Keratinocyte (primary cell): Measurements from ENCODE around the gene ZNF219. TPM values are rescaled to one million over a fixed set of nuclear protein-coding genes. Genes with fewer than 3 reads are reported as not detected.

ENCODE experiments used
- DNase-seq: peaks from one replicate; pipeline ENCODE4 v3.0.0-alpha.2; 2011; ENCODE audit warnings: low read depth, missing footprints, low spot score
- FAIRE-seq: peaks from 2 replicates; lab custom pipeline; 2011; peaks lifted over from hg19 to GRCh38; lab: Jason Lieb, UNC
- H2AFZ ChIP-seq: 2 replicates; pipeline ENCODE4 v1.6.0; 2012; ENCODE audit warnings: low read length, control low read depth, inconsistent platforms; ENCODE audit not compliant: control insufficient read depth
- H3K27ac ChIP-seq: 2 replicates; pipeline ENCODE4 v1.5.1; 2011; ENCODE audit warnings: low read length; ENCODE audit not compliant: control insufficient read depth, insufficient read depth
- H3K27me3 ChIP-seq: 3 replicates; pipeline ENCODE4 v1.6.0; 2011; ENCODE audit warnings: low read length; ENCODE audit not compliant: control insufficient read depth, insufficient read depth; ENCODE audit errors: extremely low read depth
- H3K36me3 ChIP-seq, 2 experiments: 2 replicates in 1 of 2; 3 replicates in 1 of 2; pipeline ENCODE4 v1.5.1; 2011; ENCODE audit warnings: low read length in 2 of 2, mild to moderate bottlenecking in 1 of 2; ENCODE audit not compliant: control insufficient read depth in 2 of 2, insufficient read depth in 2 of 2; ENCODE audit errors: extremely low read depth in 1 of 2
- H3K4me1 ChIP-seq: 3 replicates; pipeline ENCODE4 v1.5.1; 2011; ENCODE audit warnings: low read length; ENCODE audit not compliant: control insufficient read depth, insufficient read depth; ENCODE audit errors: extremely low read depth
- H3K4me2 ChIP-seq: 3 replicates; pipeline ENCODE4 v1.6.0; 2011; ENCODE audit warnings: low read depth, low read length; ENCODE audit not compliant: control insufficient read depth, insufficient read depth; ENCODE audit errors: extremely low read depth
- H3K4me3 ChIP-seq, 3 experiments: fragments of 200-600 bp in 1 of 3; sonication (generic) in 1 of 3; 2 replicates in 2 of 3; 3 replicates in 1 of 3; pipeline ENCODE4 v1.5.1; 2011 to 2016; ENCODE audit warnings: low read length in 3 of 3, mild to moderate bottlenecking in 3 of 3, control low read depth in 2 of 3, inconsistent platforms in 1 of 3, low read depth in 1 of 3, mixed read lengths in 1 of 3, mixed run types in 1 of 3, moderate library complexity in 1 of 3; ENCODE audit not compliant: control insufficient read depth in 2 of 3, insufficient read depth in 2 of 3; ENCODE audit errors: extremely low read depth in 1 of 3
- H3K79me2 ChIP-seq: 2 replicates; pipeline ENCODE4 v1.6.0; 2012; ENCODE audit warnings: low read length; ENCODE audit not compliant: control insufficient read depth, insufficient read depth
- H3K9ac ChIP-seq: 3 replicates; pipeline ENCODE4 v1.6.0; 2011; ENCODE audit warnings: low read length; ENCODE audit not compliant: control insufficient read depth, insufficient read depth; ENCODE audit errors: extremely low read depth
- H3K9me1 ChIP-seq: 3 replicates; pipeline ENCODE4 v1.6.0; 2011; ENCODE audit warnings: low read length; ENCODE audit not compliant: control insufficient read depth, insufficient read depth; ENCODE audit errors: extremely low read depth
- H3K9me3 ChIP-seq: 2 replicates; pipeline ENCODE4 v1.5.1; 2012; ENCODE audit warnings: low read depth, low read length; ENCODE audit not compliant: control insufficient read depth
- H4K20me1 ChIP-seq: 3 replicates; pipeline ENCODE4 v1.6.0; 2011; ENCODE audit warnings: low read length; ENCODE audit not compliant: control insufficient read depth, insufficient read depth; ENCODE audit errors: extremely low read depth
- EZH2 ChIP-seq: IDR thresholded peaks from one replicate; pipeline ENCODE4 v1.6.1; 2012; ENCODE audit warnings: inconsistent platforms, mild to moderate bottlenecking, low read length, moderate library complexity
- dilution Hi-C: fragments of 300-500 bp; cut with MboI; formaldehyde crosslinking; loops from one replicate; pipeline ENCODE4 v1.7.0; 2020; ENCODE audit warnings: low sequenced_read_pairs; ENCODE audit not compliant: extremely low pct_ligation_motif_present
- polyA plus RNA-seq, 5 experiments: library from polyadenylated mRNA; depleted of rRNA in 3 of 5; stranded (reverse) in 3 of 5; stranded (forward) in 1 of 5; unstranded in 1 of 5; fragments of >200 nt; gene quantifications; 1 replicate in 1 of 5; 2 replicates in 3 of 5; 3 replicates in 1 of 5; pipeline versions ENCODE4 v1.2.1 to v1.2.3, GENCODE V29; 2011 to 2012; ENCODE audit warnings: missing spikeins in 2 of 5, low read depth in 1 of 5, low replicate concordance in 1 of 5
- TF ChIP-seq, protein P1 (sequence below), 3 experiments: IDR thresholded peaks in 1 of 3; conservative IDR thresholded peaks in 1 of 3; optimal IDR thresholded peaks in 1 of 3; 2 replicates in 2 of 3; 3 replicates in 1 of 3; pipeline versions ENCODE3 to v1.5.1; 2011; ENCODE audit warnings: low read length in 3 of 3, mild to moderate bottlenecking in 3 of 3, moderate library complexity in 2 of 3, control low read depth in 1 of 3, inconsistent platforms in 1 of 3; ENCODE audit not compliant: insufficient read depth in 2 of 3; ENCODE audit errors: extremely low read depth in 1 of 3

The ZNF219 gene
- polyA plus RNA-seq, 1 donor (not counting 4 experiments of a cell fraction or from before 2014, with no cell fraction given), result 23.1 TPM

- FAIRE-seq (no peak), DNase-seq (no peak)
- Histone ChIP-seq H2AFZ (no peak overlapping the region), H3K9me1 (peaks cover 3% of the 10 kb centered on the region), H3K79me2 (no peaks in the 10 kb centered on the region), H3K27me3 (no peaks in the 10 kb centered on the region), H3K27ac (no peak overlapping the region), H4K20me1 (no peaks in the 10 kb centered on the region), H3K4me2 (no peak overlapping the region), H3K9ac (no peak overlapping the region), H3K4me3 (no peak overlapping the region), H3K9me3 (no peaks in the 10 kb centered on the region), H3K4me1 (peaks cover 17% of the 10 kb centered on the region), H3K36me3 (peaks cover 1 to 12% of the 10 kb centered on the region in 2 experiments)
- dilution Hi-C loops, result no loop called here
- TF ChIP-seq, protein P1, sequence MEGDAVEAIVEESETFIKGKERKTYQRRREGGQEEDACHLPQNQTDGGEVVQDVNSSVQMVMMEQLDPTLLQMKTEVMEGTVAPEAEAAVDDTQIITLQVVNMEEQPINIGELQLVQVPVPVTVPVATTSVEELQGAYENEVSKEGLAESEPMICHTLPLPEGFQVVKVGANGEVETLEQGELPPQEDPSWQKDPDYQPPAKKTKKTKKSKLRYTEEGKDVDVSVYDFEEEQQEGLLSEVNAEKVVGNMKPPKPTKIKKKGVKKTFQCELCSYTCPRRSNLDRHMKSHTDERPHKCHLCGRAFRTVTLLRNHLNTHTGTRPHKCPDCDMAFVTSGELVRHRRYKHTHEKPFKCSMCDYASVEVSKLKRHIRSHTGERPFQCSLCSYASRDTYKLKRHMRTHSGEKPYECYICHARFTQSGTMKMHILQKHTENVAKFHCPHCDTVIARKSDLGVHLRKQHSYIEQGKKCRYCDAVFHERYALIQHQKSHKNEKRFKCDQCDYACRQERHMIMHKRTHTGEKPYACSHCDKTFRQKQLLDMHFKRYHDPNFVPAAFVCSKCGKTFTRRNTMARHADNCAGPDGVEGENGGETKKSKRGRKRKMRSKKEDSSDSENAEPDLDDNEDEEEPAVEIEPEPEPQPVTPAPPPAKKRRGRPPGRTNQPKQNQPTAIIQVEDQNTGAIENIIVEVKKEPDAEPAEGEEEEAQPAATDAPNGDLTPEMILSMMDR (optimal IDR thresholded peaks at IDR 0.05 in 1 of 3, IDR thresholded peaks at IDR 0.05 in 1 of 3, conservative IDR thresholded peaks at IDR 0.05 in 1 of 3; ENCODE audit: extremely low read depth in 1 of 3, insufficient read depth in 2 of 3, low read length in 3 of 3), result no peak
- TF ChIP-seq EZH2, result no peak
Observed at GRCh38 chr14:21083565-21084325, 14.7 kb downstream of the ZNF219 start.

- no peak for FAIRE-seq
Observed at GRCh38 chr14:21081521-21082142, 16.8 kb downstream of the ZNF219 start.

More at GRCh38 chr14:21081521-21082142, 16.8 kb downstream of the ZNF219 start:
- no peaks in the 10 kb centered on the region for H4K20me1 ChIP-seq
- no peaks in the 10 kb centered on the region for H3K79me2 ChIP-seq
- TF ChIP-seq EZH2, result no peak
- TF ChIP-seq, protein P1 (optimal IDR thresholded peaks at IDR 0.05 in 1 of 3, IDR thresholded peaks at IDR 0.05 in 1 of 3, conservative IDR thresholded peaks at IDR 0.05 in 1 of 3; ENCODE audit: extremely low read depth in 1 of 3, insufficient read depth in 2 of 3, low read length in 3 of 3), result no peak
- H3K4me3 ChIP-seq, result no peak overlapping the region
- DNase-seq, result no peak
- dilution Hi-C loops, result no loop called here
- H3K27ac ChIP-seq, result no peak overlapping the region
- H3K27me3 ChIP-seq, result no peaks in the 10 kb centered on the region
- H3K4me1 ChIP-seq, result peaks cover 17% of the 10 kb centered on the region
- no peaks in the 10 kb centered on the region for H3K9me3 ChIP-seq
- no peak overlapping the region for H2AFZ ChIP-seq
- H3K36me3 ChIP-seq, result peaks cover 0 to 13% of the 10 kb centered on the region in 2 experiments
- H3K9ac ChIP-seq, result no peak overlapping the region
- no peak overlapping the region for H3K4me2 ChIP-seq
- peaks cover 3% of the 10 kb centered on the region for H3K9me1 ChIP-seq
